LHCN-M2 (cell line): Measurements from ENCODE around the gene STPG3. TPM values are rescaled to one million over a fixed set of nuclear protein-coding genes. Genes with fewer than 3 reads are reported as not detected.

Experiments
- DNase-seq: peaks from one replicate; pipeline ENCODE4 v3.0.0-alpha.2; 2012; ENCODE audit warnings: low read depth
- total RNA-seq: library from RNA; depleted of rRNA; stranded (reverse); fragments of >200 nt; gene quantifications from 2 replicates; pipeline ENCODE4 v1.2.3, GENCODE V29; 2014

The STPG3 gene
- total RNA-seq, 1 experiment from 2014 or later = not detected

GRCh38 chr9:137221506-137222111, 29.5 kb upstream of the STPG3 start:
- no peak for DNase-seq

GRCh38 chr9:137222190-137223077, 28.7 kb upstream of the STPG3 start, which contains the start of gene RNF208:
Gene RNF208, minus strand, starts transcription at chr9:137222240. Its CDS starts 1,028 bp downstream, at chr9:137221212.
- DNase-seq = no peak

- DNase-seq = peak; percentile 97
These were observed 27.8 kb upstream of the STPG3 start for GRCh38 chr9:137223078-137223970.

- peak; percentile 62 for DNase-seq
These were observed 26.0 kb upstream of the STPG3 start, which contains the start of gene CYSRT1 for GRCh38 chr9:137224830-137225694. Gene CYSRT1, plus strand, starts transcription at chr9:137225174. Its CDS starts 448 bp downstream, at chr9:137225622.

- DNase-seq = no peak
These were observed 25.3 kb upstream of the STPG3 start for GRCh38 chr9:137225699-137226331.

GRCh38 chr9:137226338-137227053, 24.6 kb upstream of the STPG3 start:
- peak; percentile 27 for DNase-seq

- DNase-seq = peak; percentile 67
These were observed 23.8 kb upstream of the STPG3 start, which contains the start of gene RNF224 for GRCh38 chr9:137227054-137227852. Gene RNF224, plus strand, starts transcription at chr9:137227502. Its CDS starts 834 bp downstream, at chr9:137228336.

- DNase-seq = no peak
These were observed 23.1 kb upstream of the STPG3 start for GRCh38 chr9:137227853-137228505.

GRCh38 chr9:137228506-137228967, 22.5 kb upstream of the STPG3 start:
- DNase-seq = no peak

GRCh38 chr9:137228968-137229896, 21.9 kb upstream of the STPG3 start:
- DNase-seq = no peak

GRCh38 chr9:137229903-137230704, 21.0 kb upstream of the STPG3 start:
- DNase-seq = no peak

- no peak for DNase-seq
These were observed 20.2 kb upstream of the STPG3 start, which contains the start of gene SLC34A3 for GRCh38 chr9:137230705-137231371. Gene SLC34A3, plus strand, starts transcription at chr9:137230901. Its CDS starts 802 bp downstream, at chr9:137231703.

GRCh38 chr9:137231372-137232039, 19.6 kb upstream of the STPG3 start:
- DNase-seq = no peak

GRCh38 chr9:137232101-137232500, 19.0 kb upstream of the STPG3 start:
- DNase-seq = no peak

- DNase-seq = peak; percentile 41
These were observed 18.6 kb upstream of the STPG3 start for GRCh38 chr9:137232510-137232909.
